ENCODE results near the gene ARMC7. TPM values are rescaled to one million over a fixed set of nuclear protein-coding genes. Genes with fewer than 3 reads are reported as not detected.

ARMC7 gene
- total and polyA plus RNA-seq, 2 of the 13 experiments (the other 11 are each of a cell fraction or from before 2014, with no cell fraction given) = 3.9 to 4.2 TPM

DNA sequence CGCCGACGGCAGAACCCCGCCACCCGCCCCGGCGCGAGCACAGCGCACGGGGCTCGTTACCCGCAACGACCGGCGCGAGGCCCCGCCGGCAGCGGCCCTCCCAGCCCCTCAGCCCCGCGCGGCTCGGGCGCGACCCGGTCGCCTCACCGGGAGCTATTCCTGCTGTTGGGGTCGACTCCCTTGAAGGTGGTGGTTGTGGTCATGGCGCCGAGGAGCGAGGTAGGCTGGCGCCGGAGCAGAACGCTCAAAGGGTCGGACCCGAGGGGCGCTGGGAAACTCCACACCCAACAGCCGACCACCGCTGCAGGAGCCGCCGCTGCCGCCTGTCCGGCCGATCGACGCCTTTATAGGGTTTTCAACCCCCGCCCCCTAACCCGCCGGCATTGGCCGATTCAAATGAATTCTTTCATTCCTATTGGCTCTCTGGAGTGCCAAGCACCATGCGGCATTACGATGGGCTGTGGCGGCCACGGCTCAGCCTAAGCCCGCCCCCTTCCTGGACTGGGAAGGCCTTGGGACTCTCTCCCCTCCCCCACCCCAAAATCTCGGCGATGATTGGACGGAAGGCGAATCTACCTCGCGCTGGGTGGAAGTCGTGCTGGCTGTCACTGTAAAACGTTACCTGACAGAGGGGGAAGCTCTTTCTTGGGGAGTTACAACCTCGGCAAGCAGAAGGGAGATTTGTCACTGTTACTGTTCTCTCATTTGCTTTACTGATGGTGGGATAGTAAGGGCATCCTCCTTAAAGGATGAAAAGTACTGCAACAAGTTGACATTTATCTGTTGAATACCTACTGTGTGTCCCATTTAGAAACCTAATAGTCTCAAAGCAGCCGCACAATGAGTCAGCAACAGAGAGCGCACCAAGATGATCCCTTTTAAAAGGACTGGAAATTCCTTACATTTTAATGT lies 44.7 kb downstream of the ARMC7 start, which contains the start of gene JPT1 (continued):
- TF ChIP-seq ZNF605 (CRISPR knock-in tag; IDR thresholded peaks at IDR 0.05) (no peak; the same call in 1 of the 2 replicates), PREB (CRISPR knock-in tag; IDR thresholded peaks at IDR 0.05) (no peak), ZNF609 (CRISPR knock-in tag; IDR thresholded peaks at IDR 0.05; ENCODE audit: borderline replicate concordance) (no peak), ZNF644 (CRISPR knock-in tag; IDR thresholded peaks at IDR 0.05; ENCODE audit: low read depth) (no peak), ZNF782 (CRISPR knock-in tag; IDR thresholded peaks at IDR 0.05; ENCODE audit: borderline replicate concordance) (no peak; the same call in none of the 2 replicates), ZIK1 (CRISPR knock-in tag; IDR thresholded peaks at IDR 0.05; ENCODE audit: borderline replicate concordance, low read depth) (peak; percentile 67), TSC22D2 (CRISPR knock-in tag; IDR thresholded peaks at IDR 0.05; ENCODE audit: borderline replicate concordance) (peak; percentile 76; the same call in 1 of the 2 replicates), ZNF749 (CRISPR knock-in tag; IDR thresholded peaks at IDR 0.05; ENCODE audit: borderline replicate concordance) (peak; percentile 82), ZSCAN22 (CRISPR knock-in tag; IDR thresholded peaks at IDR 0.05) (no peak), ZNF451 (CRISPR knock-in tag; IDR thresholded peaks at IDR 0.05) (peak; percentile 96), MTA1 (CRISPR knock-in tag; IDR thresholded peaks at IDR 0.05; ENCODE audit: borderline replicate concordance) (no peak), SNAI1 (CRISPR knock-in tag; IDR thresholded peaks at IDR 0.05; ENCODE audit: borderline replicate concordance) (0 out of 2 replicates have a peak, but pooled peaks have one; percentile 26)
- TF ChIP-seq, protein P1, sequence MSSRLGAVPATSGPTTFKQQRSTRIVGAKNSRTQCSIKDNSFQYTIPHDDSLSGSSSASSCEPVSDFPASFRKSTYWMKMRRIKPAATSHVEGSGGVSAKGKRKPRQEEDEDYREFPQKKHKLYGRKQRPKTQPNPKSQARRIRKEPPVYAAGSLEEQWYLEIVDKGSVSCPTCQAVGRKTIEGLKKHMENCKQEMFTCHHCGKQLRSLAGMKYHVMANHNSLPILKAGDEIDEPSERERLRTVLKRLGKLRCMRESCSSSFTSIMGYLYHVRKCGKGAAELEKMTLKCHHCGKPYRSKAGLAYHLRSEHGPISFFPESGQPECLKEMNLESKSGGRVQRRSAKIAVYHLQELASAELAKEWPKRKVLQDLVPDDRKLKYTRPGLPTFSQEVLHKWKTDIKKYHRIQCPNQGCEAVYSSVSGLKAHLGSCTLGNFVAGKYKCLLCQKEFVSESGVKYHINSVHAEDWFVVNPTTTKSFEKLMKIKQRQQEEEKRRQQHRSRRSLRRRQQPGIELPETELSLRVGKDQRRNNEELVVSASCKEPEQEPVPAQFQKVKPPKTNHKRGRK (CRISPR knock-in tag; IDR thresholded peaks at IDR 0.05) = no peak
- TF ChIP-seq, protein P2, sequence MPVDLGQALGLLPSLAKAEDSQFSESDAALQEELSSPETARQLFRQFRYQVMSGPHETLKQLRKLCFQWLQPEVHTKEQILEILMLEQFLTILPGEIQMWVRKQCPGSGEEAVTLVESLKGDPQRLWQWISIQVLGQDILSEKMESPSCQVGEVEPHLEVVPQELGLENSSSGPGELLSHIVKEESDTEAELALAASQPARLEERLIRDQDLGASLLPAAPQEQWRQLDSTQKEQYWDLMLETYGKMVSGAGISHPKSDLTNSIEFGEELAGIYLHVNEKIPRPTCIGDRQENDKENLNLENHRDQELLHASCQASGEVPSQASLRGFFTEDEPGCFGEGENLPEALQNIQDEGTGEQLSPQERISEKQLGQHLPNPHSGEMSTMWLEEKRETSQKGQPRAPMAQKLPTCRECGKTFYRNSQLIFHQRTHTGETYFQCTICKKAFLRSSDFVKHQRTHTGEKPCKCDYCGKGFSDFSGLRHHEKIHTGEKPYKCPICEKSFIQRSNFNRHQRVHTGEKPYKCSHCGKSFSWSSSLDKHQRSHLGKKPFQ (CRISPR knock-in tag; IDR thresholded peaks at IDR 0.05; ENCODE audit: insufficient replicate concordance) = peak; percentile 77
- TF ChIP-seq, protein P3, sequence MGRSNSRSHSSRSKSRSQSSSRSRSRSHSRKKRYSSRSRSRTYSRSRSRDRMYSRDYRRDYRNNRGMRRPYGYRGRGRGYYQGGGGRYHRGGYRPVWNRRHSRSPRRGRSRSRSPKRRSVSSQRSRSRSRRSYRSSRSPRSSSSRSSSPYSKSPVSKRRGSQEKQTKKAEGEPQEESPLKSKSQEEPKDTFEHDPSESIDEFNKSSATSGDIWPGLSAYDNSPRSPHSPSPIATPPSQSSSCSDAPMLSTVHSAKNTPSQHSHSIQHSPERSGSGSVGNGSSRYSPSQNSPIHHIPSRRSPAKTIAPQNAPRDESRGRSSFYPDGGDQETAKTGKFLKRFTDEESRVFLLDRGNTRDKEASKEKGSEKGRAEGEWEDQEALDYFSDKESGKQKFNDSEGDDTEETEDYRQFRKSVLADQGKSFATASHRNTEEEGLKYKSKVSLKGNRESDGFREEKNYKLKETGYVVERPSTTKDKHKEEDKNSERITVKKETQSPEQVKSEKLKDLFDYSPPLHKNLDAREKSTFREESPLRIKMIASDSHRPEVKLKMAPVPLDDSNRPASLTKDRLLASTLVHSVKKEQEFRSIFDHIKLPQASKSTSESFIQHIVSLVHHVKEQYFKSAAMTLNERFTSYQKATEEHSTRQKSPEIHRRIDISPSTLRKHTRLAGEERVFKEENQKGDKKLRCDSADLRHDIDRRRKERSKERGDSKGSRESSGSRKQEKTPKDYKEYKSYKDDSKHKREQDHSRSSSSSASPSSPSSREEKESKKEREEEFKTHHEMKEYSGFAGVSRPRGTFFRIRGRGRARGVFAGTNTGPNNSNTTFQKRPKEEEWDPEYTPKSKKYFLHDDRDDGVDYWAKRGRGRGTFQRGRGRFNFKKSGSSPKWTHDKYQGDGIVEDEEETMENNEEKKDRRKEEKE (IDR thresholded peaks at IDR 0.05) = no peak
